NCI-H187 treated with DMSO at 0.1 percent for 48 hours (cell line): ENCODE results near the gene ISLR2.
"Not testable (repeated sequence)": the region's sequence is repeated elsewhere in the genome, so short reads cannot be mapped to it uniquely, and the experiment has no call there.

Experiments
- DNase-seq: peaks from one replicate; lab custom pipeline; 2025; lab: John Stamatoyannopoulos, UW

Gene ISLR2

DNA sequence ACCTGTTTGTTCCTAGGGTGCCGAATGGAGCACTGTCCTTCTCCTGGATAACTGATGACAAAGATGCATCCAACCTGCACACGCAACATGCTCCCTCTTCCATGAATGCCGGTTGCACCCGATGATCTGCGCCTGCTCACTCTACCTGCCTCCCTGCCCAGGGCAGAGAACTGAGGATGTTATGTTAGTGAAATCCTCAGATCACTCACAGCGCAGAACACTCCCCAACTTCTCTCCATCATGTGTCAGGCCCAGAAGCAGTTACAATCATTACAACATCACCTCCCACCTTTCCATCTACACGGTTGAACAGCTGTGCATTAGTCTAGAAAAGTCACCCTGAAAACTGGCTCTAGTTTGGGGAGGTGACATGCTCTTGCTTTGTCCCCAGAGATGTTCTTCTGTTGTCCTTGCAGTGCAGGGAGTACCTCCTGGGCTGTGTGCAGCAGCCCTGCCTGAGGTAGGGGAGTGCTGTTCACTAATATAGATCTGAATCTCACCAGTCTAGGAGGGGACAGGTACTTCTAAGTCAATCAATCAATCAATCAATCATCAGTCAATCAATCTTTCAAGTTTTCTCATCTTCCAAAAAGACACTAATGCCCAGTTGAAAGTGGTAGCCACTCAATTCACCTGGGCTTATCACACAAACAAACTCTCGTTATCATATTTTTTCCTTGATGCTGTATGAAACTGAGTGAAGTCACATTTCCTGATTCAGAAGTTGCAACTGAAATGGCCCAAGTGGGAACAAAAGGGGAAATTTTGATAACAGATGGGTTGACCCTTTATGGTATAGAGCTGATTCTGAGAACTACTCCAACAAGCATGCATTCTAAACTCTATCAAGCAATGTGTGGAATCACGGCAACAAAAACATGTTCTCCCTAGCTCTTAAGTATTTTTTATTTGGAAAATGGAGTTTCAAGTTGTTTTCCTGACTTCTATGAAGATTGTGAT lies 27.8 kb downstream of the ISLR2 start:
- no peak for DNase-seq

DNA sequence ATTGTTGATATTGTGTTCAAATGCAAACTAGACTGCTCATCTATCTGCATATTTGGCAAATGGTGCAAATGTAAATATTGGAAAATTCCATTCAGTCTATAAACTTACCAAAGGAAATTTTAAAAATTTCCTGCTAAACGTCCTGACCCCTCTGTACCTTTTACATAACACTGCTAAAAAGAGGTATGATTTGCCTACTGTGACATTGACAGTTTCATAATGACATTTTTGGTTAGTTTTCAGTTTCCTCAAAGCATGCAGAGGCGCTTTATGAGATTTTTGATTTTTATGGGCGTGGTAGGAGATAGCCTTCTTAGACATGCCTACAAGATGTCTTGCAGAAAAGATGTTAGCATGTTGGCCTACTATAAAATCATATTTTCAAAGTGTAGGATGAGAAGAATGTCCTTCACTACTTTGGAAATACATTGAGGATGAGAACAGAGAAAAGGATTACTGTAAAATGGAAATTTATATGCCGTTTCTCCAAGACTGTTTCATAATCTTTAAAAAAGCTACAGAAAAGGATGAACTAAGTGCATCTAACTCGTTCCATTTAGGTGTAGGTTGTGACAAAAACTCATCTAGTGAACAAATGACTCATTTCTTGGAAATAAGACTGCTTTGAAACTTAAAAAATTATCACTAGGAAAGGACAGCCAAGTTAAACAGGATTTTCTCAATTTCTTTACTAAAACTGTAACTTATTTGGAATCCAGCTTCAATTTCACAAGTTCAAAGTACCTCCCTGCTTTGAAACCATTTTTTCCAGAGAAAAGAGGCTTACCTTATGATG lies 28.7 kb downstream of the ISLR2 start:
- no peak for DNase-seq

DNA sequence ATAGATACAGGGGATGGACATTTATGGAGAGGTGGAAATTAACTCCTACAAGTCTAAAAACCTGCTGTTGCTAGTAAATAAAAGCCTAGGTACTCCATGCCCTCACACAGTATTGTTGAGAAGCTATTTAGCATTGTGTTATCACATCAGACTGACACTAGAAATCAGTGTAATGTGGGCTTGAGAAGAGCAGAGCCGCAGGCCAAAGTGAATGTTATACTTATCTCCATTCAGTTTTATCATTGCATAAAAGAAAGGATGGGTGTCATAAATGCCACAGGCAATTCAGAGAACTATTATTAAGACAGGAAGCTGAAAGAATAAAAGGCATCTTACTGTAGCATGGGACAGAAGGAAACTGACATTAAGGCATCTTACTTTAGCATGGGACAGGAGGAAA lies 29.4 kb downstream of the ISLR2 start:
- DNase-seq, result no peak

DNA sequence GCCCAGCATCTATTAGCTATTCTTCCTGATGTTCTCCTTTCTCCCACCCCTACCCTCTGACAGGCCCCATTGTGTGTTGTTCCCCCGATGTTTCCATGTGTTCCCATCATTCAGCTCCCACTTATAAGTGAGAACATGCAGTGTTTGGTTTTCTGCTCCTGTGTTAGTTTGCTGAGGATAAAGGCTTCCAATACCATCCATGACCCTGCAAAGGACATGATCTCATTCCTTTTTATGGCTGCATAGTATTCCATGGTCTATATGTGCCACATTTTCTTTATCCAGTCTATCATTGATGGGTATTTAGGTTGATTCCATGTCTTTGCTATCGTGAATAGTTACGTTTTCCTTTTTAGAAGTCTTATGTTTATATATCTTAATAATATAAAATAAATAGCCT lies 30.0 kb downstream of the ISLR2 start:
- DNase-seq, result not testable (repeated sequence)

DNA sequence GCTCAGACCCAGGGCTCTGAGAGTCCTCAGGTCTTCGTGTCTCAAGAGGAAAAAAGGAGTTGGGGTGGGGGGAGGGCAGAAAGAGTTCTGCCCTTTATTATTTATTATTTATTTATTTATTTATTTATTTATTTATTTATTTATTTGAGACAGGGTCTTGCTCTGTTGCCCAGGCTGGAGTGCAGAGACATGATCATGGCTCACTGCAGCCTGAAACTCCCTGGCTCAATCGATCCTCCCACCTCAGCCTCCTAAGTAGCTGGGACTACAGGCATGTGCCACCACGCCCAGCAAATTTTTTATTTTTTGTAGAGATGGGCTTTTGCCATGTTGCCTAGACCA lies 31.8 kb downstream of the ISLR2 start:
- DNase-seq, result not testable (repeated sequence)

DNA sequence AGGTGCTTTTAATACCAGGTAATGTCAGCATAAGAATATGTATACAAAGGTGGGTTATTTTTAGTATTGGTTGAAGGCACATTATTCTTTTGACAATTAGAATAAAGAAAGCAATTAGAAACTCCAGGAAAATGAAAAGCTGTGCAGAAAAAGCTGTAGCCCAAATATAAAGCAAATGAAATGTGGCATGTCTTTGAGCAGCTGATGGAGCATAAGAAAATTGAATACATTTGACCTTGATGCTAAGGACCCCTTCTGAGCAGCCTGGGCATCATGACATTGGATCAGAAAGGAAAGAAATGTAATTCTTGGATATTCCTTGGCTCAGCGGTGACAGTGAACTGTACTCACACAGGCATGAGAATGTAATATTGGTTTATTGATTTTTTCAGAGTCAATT lies 35.1 kb downstream of the ISLR2 start:
- DNase-seq, result no peak

DNA sequence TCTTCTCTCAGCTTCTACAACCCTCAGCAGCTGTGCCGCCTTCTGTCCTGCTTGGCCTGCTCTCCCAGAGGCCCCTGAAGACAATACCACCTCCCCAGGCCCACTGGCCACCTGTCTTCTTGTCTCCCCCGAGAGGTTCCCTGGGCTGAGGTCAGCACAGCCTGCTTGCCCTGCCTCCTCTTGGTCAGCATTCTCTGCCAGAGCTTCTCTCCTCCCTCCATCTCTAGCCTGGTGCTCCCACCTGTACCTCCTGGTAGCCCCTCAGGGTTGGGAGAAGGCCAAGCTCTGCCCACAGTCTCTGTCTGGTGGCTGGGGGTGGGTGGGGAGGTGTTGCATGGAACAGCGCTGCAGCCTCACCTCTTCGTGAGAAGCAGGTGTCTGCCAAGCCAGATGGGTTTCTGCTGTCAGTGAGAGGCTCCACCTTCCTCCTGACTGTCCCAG lies 37.5 kb downstream of the ISLR2 start:
- DNase-seq, result no peak

DNA sequence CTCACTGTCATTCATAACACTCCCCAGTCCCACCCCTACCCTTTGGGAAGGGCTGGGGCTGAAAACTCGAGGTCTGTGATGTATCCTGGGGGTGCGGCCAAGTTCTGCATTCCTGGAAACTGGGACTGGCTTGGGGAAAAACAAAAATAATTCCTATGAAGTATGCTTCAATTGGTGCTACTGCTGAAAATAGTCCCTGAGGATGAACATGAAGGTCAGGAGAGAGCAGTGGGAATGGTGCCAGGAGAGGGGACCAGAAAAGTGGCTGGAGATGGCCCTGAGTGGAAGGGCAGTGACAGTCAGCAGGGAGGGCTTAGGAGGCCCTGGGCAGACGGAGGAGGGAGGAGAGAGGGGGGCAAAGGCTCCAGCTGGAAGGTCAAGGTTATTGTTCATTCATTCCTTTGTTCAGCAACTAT lies 38.3 kb downstream of the ISLR2 start:
- no peak for DNase-seq

DNA sequence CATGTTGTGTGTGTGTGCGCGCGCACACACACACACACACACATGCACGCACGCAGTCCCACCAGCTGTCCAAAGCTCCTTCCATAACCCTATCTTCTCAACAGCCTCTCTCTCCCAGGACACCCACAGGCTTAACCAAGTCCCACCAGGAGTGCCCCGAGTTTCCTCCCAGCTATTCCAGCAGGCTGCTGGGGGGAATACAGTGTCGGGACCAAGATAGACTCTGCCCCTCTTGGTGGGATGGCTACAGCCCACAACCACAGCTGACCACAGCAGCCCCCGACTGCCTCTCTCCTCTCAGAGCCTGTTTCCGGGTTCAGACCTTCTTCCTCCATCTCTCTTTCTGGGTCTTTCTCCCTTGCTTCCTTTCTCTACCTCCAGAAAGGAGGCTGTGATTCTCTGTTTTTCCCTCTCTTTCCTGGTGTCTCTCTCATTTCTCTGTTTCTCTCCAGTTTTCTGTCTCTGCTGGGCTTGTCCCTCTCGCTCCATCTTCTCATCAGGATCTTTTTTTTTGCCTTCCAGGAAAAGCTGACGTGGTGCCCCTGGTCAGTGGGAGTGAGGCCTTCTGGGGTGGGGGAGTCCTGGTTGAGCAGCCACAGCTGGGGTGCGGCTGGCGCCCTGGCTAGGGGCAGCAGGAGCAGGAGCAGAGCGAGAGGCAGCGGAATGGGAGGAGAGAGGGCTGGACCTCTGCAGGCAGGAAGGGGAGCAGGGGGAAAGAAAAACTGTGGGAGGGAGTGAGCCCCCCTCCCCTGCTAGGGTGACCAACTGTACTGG lies 39.9 kb downstream of the ISLR2 start:
- no peak for DNase-seq

DNA sequence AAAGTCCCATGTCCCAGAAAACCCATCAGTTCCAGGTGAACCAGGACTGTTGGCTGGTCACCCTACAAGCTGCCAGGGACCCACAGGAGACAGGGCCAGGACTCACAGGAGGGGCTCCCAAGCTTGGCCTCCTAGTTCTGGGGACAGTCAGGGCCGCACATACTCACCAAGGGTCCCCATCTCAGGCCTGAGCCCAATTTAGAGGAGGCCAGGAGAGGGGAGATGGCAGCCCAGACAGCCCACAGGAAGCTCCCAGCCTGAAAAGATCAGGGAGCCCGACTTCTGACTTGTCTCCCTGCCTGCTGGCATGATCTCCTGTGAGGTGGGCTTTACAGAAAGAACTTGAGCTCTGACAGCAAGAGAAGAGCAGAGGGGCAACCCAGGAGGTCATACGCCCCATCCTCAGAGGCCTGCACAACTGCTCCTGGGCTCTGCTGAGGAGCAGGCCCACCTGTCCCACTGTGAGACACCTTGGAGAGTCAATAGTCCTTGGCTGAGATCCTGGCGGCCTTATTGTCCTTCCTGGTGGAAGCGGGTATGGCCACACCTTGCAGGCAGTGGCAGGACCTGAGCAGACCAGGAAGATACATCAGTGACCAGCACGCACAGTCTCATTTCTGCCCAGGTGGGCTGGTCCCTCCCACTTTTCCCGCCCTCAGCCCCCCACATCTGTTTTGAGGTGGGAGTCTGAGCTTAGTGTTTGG lies 40.6 kb downstream of the ISLR2 start:
- DNase-seq, result no peak

DNA sequence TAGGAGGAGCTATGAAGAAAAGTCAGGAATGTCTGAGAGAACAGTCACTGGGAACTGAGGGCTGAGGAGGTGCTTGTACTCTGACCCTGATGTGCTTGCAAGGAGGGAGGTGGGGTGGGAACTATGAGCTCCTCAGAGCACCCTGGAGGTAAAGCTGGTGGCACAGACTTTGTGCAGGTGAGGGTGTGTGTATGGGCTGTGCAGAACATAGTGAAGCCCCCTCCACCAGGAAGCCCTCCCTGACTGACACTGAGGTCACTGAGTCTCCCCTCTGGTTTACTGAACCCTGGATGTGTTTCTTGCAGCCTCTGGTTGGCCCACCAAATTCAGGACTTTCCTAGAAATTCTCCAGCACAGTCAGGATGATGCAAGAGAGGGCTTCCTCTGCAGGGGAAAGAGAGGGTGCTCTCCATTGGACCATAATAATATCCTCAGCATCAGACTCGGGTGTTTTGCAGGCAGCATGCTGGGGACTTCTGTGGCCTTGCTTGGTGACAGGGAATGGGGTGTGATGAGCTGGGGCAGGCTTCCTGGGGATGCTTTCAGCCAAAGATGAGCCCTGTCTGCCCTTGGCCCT lies 41.7 kb downstream of the ISLR2 start:
- no peak for DNase-seq

DNA sequence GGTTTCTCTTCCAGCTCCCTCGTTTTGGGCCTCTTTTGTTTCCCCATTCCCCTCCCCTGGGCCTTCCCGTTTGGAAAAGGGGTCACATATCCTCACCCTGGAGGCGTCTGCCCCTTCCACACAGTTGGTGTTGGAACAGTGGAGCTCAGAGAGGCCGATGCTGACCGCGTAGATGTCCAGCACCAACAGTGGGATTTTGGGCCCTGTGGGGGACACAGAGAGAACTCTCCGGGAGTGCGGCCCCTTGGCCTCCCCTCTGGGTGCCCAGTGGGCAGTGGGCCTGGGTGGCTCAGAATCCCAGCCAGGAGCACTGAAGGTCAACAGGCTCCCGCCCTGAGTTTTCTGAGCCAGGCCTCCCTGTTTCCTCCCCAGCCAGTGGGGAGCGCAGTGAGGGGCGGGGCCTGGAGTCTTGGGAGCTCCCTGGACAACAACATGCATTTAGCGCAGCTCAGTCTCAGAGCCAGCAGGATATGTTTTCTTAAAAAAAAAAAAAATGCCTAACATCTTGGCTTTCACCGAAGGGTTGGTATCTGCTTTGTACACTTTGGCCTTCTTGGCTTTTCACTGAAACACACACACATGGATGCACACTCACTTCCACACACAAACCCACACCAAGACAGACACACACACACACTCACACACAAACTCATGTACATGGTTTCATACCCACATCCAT lies 42.5 kb downstream of the ISLR2 start:
- no peak for DNase-seq

DNA sequence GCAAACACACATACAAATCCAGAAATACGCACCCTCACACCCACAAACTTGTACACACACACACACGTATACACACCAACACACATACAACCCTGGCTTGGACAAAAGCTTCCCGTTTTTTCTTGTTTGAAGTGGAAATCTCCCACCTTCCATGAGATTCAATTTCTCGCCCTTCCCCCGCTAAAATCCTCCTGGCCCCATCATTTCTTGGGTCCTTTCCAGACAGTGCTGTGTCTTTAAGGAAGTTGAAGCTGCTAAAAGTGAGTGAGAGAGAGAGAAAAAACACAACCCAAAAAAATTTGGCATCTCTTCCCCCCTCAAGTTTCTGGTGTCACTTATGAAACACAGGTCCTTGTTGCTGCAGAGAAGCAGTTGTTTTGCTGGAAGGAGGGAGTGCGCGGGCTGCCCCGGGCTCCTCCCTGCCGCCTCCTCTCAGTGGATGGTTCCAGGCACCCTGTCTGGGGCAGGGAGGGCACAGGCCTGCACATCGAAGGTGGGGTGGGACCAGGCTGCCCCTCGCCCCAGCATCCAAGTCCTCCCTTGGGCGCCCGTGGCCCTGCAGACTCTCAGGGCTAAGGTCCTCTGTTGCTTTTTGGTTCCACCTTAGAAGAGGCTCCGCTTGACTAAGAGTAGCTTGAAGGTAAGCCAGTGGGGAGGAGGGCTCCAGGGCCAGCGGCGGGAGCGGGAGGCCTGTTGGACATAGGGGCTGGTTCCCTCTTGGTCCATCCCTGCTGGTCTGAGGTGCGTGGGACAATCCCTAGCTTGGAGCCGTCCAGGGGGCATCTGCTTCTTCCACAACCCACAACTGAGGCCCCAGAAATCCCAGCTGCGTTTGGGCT lies 43.2 kb downstream of the ISLR2 start, which contains the start of gene ISLR:
Gene ISLR (plus strand): TSS at position 331 of the 839 bp plus-strand sequence. CDS start 1,149 bp downstream, outside the sequence.
- DNase-seq, result no peak

DNA sequence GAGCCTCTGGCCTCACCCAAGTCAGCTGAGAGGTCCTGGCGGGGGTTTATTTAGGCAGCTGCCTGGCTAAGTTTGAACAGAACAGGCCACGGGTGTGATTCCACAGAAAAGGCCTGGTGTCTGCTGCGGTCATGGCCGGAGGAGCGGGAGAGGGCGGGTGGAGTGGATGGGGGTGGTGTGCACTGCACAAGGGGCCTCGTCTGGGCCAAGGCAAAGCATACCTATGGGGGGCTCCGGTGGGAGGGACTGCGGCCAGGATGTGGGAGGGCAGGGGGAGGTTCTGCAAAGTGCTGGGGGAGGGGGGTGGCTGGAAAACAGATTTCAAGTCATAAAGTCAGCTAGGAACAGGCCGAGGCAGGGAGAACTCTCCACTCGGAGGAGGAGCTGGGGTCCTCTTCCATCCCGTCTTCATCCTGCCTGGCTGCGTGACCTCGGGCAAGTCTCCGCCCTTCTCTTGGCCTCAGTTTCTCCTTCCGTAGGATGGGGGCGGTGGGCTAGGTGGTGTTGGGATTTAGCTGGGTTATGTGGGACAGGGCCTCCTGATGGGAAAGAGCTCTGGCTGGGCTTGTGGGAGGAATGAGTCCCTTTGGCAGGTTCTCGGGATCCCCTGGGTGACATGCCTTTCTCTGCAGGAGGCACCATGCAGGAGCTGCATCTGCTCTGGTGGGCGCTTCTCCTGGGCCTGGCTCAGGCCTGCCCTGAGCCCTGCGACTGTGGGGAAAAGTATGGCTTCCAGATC lies 44.0 kb downstream of the ISLR2 start:
- DNase-seq, result no peak

DNA sequence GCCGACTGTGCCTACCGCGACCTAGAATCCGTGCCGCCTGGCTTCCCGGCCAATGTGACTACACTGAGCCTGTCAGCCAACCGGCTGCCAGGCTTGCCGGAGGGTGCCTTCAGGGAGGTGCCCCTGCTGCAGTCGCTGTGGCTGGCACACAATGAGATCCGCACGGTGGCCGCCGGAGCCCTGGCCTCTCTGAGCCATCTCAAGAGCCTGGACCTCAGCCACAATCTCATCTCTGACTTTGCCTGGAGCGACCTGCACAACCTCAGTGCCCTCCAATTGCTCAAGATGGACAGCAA lies 44.5 kb downstream of the ISLR2 start:
- DNase-seq, result no peak

DNA sequence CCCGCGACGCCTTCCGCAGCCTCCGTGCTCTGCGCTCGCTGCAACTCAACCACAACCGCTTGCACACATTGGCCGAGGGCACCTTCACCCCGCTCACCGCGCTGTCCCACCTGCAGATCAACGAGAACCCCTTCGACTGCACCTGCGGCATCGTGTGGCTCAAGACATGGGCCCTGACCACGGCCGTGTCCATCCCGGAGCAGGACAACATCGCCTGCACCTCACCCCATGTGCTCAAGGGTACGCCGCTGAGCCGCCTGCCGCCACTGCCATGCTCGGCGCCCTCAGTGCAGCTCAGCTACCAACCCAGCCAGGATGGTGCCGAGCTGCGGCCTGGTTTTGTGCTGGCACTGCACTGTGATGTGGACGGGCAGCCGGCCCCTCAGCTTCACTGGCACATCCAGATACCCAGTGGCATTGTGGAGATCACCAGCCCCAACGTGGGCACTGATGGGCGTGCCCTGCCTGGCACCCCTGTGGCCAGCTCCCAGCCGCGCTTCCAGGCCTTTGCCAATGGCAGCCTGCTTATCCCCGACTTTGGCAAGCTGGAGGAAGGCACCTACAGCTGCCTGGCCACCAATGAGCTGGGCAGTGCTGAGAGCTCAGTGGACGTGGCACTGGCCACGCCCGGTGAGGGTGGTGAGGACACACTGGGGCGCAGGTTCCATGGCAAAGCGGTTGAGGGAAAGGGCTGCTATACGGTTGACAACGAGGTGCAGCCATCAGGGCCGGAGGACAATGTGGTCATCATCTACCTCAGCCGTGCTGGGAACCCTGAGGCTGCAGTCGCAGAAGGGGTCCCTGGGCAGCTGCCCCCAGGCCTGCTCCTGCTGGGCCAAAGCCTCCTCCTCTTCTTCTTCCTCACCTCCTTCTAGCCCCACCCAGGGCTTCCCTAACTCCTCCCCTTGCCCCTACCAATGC lies 45.1 kb downstream of the ISLR2 start:
- DNase-seq, result no peak

DNA sequence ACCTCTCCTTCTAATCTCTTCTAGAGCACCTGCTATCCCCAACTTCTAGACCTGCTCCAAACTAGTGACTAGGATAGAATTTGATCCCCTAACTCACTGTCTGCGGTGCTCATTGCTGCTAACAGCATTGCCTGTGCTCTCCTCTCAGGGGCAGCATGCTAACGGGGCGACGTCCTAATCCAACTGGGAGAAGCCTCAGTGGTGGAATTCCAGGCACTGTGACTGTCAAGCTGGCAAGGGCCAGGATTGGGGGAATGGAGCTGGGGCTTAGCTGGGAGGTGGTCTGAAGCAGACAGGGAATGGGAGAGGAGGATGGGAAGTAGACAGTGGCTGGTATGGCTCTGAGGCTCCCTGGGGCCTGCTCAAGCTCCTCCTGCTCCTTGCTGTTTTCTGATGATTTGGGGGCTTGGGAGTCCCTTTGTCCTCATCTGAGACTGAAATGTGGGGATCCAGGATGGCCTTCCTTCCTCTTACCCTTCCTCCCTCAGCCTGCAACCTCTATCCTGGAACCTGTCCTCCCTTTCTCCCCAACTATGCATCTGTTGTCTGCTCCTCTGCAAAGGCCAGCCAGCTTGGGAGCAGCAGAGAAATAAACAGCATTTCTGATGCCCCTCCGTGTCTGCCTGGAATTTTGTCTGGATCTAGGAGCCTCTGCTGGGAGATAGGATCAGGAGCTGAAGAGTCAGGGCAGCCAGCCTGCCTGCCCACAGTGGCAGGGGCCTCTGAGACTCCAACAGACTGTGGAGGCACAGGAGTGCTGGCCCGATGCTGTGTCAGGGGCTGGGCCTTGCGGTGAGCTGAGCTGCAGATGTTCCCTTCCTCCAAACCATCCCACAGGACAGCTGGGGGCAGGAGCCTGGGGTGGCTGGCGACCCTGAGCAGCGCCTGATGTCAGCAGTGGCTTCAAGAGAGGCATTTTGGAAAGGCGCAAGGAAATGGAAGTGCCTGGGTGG lies 46.2 kb downstream of the ISLR2 start:
- DNase-seq, result no peak
